ENCODE measurements around the gene ELMO3. TPM values are rescaled to one million over a fixed set of nuclear protein-coding genes. Genes with fewer than 3 reads are reported as not detected.

The ELMO3 gene
- total and polyA plus RNA-seq, 2 of the 13 experiments (the other 11 are each of a cell fraction or from before 2014, with no cell fraction given), result 2.6 to 4.0 TPM

DNA sequence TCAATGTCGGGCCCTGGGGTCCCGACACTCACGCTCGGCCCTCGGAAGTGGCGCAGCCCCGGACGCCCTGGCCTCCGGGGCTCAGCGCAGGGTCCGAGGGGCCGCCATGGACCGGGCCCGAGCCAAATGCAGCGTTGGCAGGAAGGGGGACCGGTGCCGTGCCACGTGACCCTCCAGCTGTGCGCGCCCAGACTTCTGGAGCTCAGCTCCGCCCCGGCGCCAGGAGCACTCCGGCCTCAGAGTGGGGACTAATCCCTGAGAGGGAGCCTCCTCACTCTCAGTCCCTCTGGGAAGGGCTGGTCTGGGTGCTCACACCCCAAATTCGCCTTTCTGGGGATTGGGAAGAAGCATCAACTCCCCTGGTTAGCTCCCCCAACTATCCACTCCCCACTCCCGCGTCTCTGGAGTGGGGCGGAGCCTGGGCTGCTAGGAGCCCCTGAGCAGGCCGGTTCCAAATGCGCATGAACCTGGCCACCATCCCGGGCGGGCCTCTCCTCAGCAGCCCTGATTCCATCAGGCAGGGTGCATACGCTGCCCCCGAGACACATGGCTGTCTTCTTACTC, 48.0 kb upstream of the ELMO3 start, which contains the start of gene B3GNT9 (continued):
- TF ChIP-seq, protein P1, sequence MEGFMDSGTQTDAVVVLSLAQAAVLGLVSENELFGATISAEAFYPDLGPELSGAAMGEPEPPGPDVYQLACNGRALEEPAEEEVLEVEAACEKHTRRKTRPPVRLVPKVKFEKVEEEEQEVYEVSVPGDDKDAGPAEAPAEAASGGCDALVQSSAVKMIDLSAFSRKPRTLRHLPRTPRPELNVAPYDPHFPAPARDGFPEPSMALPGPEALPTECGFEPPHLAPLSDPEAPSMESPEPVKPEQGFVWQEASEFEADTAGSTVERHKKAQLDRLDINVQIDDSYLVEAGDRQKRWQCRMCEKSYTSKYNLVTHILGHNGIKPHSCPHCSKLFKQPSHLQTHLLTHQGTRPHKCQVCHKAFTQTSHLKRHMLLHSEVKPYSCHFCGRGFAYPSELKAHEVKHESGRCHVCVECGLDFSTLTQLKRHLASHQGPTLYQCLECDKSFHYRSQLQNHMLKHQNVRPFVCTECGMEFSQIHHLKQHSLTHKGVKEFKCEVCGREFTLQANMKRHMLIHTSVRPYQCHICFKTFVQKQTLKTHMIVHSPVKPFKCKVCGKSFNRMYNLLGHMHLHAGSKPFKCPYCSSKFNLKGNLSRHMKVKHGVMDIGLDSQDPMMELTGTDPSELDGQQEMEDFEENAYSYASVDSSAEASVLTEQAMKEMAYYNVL (CRISPR knock-in tag; IDR thresholded peaks at IDR 0.05; ENCODE audit: borderline replicate concordance), result 0 out of 2 replicates have a peak, but pooled peaks have one; percentile 15
- TF ChIP-seq ZSCAN31 (CRISPR knock-in tag; IDR thresholded peaks at IDR 0.05; ENCODE audit: low read depth) (0 out of 2 replicates have a peak, but pooled peaks have one; percentile 25), MEF2D (CRISPR knock-in tag; IDR thresholded peaks at IDR 0.05) (no peak), ZNF333 (CRISPR knock-in tag; IDR thresholded peaks at IDR 0.05; ENCODE audit: borderline replicate concordance) (no peak), ZFYVE20 (CRISPR knock-in tag; IDR thresholded peaks at IDR 0.05; ENCODE audit: borderline replicate concordance, low read depth) (0 out of 2 replicates have a peak, but pooled peaks have one; percentile 32), EP300 (IDR thresholded peaks at IDR 0.05; ENCODE audit: low read depth in 2 of 2, low read length in 2 of 2) (peak in 1 of 2 experiments; percentile 33; a peak in 1 of 4 replicates), EP300 (CRISPR knock-in tag; IDR thresholded peaks at IDR 0.05; ENCODE audit: borderline replicate concordance) (no peak), ZNF550 (CRISPR knock-in tag; IDR thresholded peaks at IDR 0.05; ENCODE audit: borderline replicate concordance) (peak; percentile 89)
- TF ChIP-seq, protein P2, sequence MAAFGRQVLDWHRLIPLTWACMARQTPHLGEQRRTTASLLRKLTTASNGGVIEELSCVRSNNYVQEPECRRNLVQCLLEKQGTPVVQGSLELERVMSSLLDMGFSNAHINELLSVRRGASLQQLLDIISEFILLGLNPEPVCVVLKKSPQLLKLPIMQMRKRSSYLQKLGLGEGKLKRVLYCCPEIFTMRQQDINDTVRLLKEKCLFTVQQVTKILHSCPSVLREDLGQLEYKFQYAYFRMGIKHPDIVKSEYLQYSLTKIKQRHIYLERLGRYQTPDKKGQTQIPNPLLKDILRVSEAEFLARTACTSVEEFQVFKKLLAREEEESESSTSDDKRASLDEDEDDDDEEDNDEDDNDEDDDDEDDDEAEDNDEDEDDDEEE (CRISPR knock-in tag; IDR thresholded peaks at IDR 0.05), result peak; percentile 56; the same call in 1 of the 2 replicates
- TF ChIP-seq, protein P3, sequence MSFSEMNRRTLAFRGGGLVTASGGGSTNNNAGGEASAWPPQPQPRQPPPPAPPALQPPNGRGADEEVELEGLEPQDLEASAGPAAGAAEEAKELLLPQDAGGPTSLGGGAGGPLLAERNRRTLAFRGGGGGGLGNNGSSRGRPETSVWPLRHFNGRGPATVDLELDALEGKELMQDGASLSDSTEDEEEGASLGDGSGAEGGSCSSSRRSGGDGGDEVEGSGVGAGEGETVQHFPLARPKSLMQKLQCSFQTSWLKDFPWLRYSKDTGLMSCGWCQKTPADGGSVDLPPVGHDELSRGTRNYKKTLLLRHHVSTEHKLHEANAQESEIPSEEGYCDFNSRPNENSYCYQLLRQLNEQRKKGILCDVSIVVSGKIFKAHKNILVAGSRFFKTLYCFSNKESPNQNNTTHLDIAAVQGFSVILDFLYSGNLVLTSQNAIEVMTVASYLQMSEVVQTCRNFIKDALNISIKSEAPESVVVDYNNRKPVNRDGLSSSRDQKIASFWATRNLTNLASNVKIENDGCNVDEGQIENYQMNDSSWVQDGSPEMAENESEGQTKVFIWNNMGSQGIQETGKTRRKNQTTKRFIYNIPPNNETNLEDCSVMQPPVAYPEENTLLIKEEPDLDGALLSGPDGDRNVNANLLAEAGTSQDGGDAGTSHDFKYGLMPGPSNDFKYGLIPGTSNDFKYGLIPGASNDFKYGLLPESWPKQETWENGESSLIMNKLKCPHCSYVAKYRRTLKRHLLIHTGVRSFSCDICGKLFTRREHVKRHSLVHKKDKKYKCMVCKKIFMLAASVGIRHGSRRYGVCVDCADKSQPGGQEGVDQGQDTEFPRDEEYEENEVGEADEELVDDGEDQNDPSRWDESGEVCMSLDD (CRISPR knock-in tag; IDR thresholded peaks at IDR 0.05; ENCODE audit: borderline replicate concordance), result peak; percentile 78; the same call in 1 of the 2 replicates
- TF ChIP-seq, protein P4, sequence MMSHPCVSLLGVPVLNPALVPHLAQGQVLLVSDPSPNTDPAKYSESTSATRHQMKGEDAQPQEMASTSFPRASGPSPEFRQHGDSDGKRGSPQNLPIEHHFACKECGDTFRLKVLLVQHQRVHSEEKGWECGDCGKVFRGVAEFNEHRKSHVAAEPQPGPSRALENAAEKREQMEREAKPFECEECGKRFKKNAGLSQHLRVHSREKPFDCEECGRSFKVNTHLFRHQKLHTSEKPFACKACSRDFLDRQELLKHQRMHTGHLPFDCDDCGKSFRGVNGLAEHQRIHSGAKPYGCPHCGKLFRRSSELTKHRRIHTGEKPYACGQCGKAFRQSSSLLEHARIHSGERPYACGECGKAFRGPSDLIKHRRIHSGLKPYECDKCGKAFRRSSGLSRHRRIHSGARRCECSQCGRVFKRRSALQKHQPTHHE (CRISPR knock-in tag; IDR thresholded peaks at IDR 0.05; ENCODE audit: borderline replicate concordance), result peak; percentile 78
- TF ChIP-seq, protein P5, sequence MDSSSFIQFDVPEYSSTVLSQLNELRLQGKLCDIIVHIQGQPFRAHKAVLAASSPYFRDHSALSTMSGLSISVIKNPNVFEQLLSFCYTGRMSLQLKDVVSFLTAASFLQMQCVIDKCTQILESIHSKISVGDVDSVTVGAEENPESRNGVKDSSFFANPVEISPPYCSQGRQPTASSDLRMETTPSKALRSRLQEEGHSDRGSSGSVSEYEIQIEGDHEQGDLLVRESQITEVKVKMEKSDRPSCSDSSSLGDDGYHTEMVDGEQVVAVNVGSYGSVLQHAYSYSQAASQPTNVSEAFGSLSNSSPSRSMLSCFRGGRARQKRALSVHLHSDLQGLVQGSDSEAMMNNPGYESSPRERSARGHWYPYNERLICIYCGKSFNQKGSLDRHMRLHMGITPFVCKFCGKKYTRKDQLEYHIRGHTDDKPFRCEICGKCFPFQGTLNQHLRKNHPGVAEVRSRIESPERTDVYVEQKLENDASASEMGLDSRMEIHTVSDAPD (CRISPR knock-in tag; IDR thresholded peaks at IDR 0.05), result peak; percentile 39; the same call in 1 of the 2 replicates
- TF ChIP-seq, protein P6, sequence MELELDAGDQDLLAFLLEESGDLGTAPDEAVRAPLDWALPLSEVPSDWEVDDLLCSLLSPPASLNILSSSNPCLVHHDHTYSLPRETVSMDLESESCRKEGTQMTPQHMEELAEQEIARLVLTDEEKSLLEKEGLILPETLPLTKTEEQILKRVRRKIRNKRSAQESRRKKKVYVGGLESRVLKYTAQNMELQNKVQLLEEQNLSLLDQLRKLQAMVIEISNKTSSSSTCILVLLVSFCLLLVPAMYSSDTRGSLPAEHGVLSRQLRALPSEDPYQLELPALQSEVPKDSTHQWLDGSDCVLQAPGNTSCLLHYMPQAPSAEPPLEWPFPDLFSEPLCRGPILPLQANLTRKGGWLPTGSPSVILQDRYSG (CRISPR knock-in tag; IDR thresholded peaks at IDR 0.05), result no peak
- TF ChIP-seq, protein P7, sequence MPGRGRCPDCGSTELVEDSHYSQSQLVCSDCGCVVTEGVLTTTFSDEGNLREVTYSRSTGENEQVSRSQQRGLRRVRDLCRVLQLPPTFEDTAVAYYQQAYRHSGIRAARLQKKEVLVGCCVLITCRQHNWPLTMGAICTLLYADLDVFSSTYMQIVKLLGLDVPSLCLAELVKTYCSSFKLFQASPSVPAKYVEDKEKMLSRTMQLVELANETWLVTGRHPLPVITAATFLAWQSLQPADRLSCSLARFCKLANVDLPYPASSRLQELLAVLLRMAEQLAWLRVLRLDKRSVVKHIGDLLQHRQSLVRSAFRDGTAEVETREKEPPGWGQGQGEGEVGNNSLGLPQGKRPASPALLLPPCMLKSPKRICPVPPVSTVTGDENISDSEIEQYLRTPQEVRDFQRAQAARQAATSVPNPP (CRISPR knock-in tag; IDR thresholded peaks at IDR 0.05), result 0 out of 2 replicates have a peak, but pooled peaks have one; percentile 20

Data from HepG2 (cell line).